ENCODE results near the gene CCDC40. TPM values are rescaled to one million over a fixed set of nuclear protein-coding genes. Genes with fewer than 3 reads are reported as not detected.

The CCDC40 gene
- total and polyA plus RNA-seq, 2 experiments from 2014 or later, result 2.4 to 3.0 TPM

GRCh38 chr17:79989106-79989835, 47.2 kb upstream of the CCDC40 start:
- no peak overlapping the region for H3K4me3 ChIP-seq
- WGBS, 2 experiments (ENCODE audit: low coverage in 1 of 2, low lambda C conversion rate in 2 of 2, missing lambda C conversion rate in 2 of 2), result 91 to 93% methylated on average over 20 of the region's 20 CpGs
- in situ Hi-C loops (cut with MboI), result no loop called here
- no peak overlapping the region for H2AFZ ChIP-seq
- H3K9ac ChIP-seq, result no peak overlapping the region
- no peaks in the 10 kb centered on the region for H3K9me3 ChIP-seq (ENCODE audit: low read depth)
- no peaks in the 10 kb centered on the region for H3K9me2 ChIP-seq (ENCODE audit: insufficient read depth)
- H3K4me2 ChIP-seq (ENCODE audit: unreplicated experiment), result no peak overlapping the region
- no peaks in the 10 kb centered on the region for H4K20me1 ChIP-seq (ENCODE audit: insufficient read depth)
- DNase-seq, result no peak
- no peak overlapping the region for H3K27ac ChIP-seq
- TF ChIP-seq EZH2phosphoT487 (IDR thresholded peaks at IDR 0.05; ENCODE audit: insufficient read depth, low read depth) (no peak), EZH2 (IDR thresholded peaks at IDR 0.05; ENCODE audit: insufficient read depth, poor library complexity, severe bottlenecking) (no peak)
- H3K27me3 ChIP-seq (replicated peaks; ENCODE audit: insufficient read depth), result no peaks in the 10 kb centered on the region
- peaks cover 34% of the 10 kb centered on the region for H3K4me1 ChIP-seq (ENCODE audit: insufficient read depth)
- H3K79me2 ChIP-seq (ENCODE audit: insufficient read depth), result peaks cover 6% of the 10 kb centered on the region; the same call in 1 of the 2 replicates
- H3F3A ChIP-seq (ENCODE audit: insufficient read depth), result peaks cover 13% of the 10 kb centered on the region; the same call in 1 of the 2 replicates
- no peaks in the 10 kb centered on the region for H3K36me3 ChIP-seq (ENCODE audit: low read depth)

GRCh38 chr17:79990051-79990592, 46.3 kb upstream of the CCDC40 start:
- H3K4me3 ChIP-seq, result no peak overlapping the region
- H3K4me1 ChIP-seq (ENCODE audit: insufficient read depth), result peaks cover 34% of the 10 kb centered on the region
- no peak overlapping the region for H2AFZ ChIP-seq
- in situ Hi-C loops (cut with MboI), result loop anchor here (10.0 kb wide), 2 partner anchors 145 to 205 kb away; no protein-coding TSS in a partner anchor
- no peak for TF ChIP-seq EZH2 (IDR thresholded peaks at IDR 0.05; ENCODE audit: insufficient read depth, poor library complexity, severe bottlenecking)
- TF ChIP-seq EZH2phosphoT487 (IDR thresholded peaks at IDR 0.05; ENCODE audit: insufficient read depth, low read depth), result no peak
- H3F3A ChIP-seq (ENCODE audit: insufficient read depth), result peaks cover 13% of the 10 kb centered on the region; the same call in 1 of the 2 replicates
- no peak overlapping the region for H3K4me2 ChIP-seq (ENCODE audit: unreplicated experiment)
- no peaks in the 10 kb centered on the region for H3K9me2 ChIP-seq (ENCODE audit: insufficient read depth)
- 83 to 85% methylated on average over 21 of the region's 21 CpGs for WGBS, 2 experiments (ENCODE audit: low coverage in 1 of 2, low lambda C conversion rate in 2 of 2, missing lambda C conversion rate in 2 of 2)
- no peaks in the 10 kb centered on the region for H3K36me3 ChIP-seq (ENCODE audit: low read depth)
- no peak overlapping the region for H3K27ac ChIP-seq
- H3K9ac ChIP-seq, result no peak overlapping the region
- H3K27me3 ChIP-seq (replicated peaks; ENCODE audit: insufficient read depth), result no peaks in the 10 kb centered on the region
- H4K20me1 ChIP-seq (ENCODE audit: insufficient read depth), result no peaks in the 10 kb centered on the region
- peaks cover 6% of the 10 kb centered on the region; the same call in 1 of the 2 replicates for H3K79me2 ChIP-seq (ENCODE audit: insufficient read depth)
- H3K9me3 ChIP-seq (ENCODE audit: low read depth), result no peaks in the 10 kb centered on the region
- DNase-seq, result no peak

DNA sequence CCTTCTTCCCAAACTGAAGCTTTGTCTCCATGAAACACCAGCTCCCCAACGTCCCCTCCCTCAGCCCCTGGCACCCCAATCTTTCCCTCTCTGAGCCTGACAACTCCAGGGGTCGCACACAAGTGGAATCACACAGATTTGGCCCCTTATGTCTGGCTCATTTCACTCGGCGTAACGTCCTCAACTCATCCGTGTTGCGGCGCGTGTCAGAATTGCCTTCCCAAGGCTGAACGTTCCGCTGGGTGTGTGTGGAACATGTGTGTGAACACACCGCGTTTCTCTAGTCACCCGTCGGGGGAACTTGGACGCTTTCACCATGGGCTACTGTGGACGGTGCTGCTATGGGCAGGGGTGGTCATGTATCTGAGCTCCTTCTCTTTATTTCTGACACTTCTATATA, 45.7 kb upstream of the CCDC40 start:
- Histone ChIP-seq H3K27me3 (replicated peaks; ENCODE audit: insufficient read depth) (no peaks in the 10 kb centered on the region), H3K4me2 (ENCODE audit: unreplicated experiment) (no peak overlapping the region), H3F3A (ENCODE audit: insufficient read depth) (peaks cover 13% of the 10 kb centered on the region; the same call in 1 of the 2 replicates), H3K9me2 (ENCODE audit: insufficient read depth) (no peaks in the 10 kb centered on the region), H3K4me1 (ENCODE audit: insufficient read depth) (peaks cover 34% of the 10 kb centered on the region), H3K4me3 (no peak overlapping the region), H2AFZ (no peak overlapping the region), H3K27ac (no peak overlapping the region), H4K20me1 (ENCODE audit: insufficient read depth) (no peaks in the 10 kb centered on the region), H3K9me3 (ENCODE audit: low read depth) (no peaks in the 10 kb centered on the region), H3K79me2 (ENCODE audit: insufficient read depth) (peaks cover 4% of the 10 kb centered on the region; the same call in 1 of the 2 replicates), H3K36me3 (ENCODE audit: low read depth) (no peaks in the 10 kb centered on the region), H3K9ac (no peak overlapping the region)
- in situ Hi-C loops (cut with MboI), result loop anchor here (10.0 kb wide), 2 partner anchors 146 to 206 kb away; no protein-coding TSS in a partner anchor
- no peak for DNase-seq
- TF ChIP-seq EZH2 (IDR thresholded peaks at IDR 0.05; ENCODE audit: insufficient read depth, poor library complexity, severe bottlenecking), result no peak
- TF ChIP-seq EZH2phosphoT487 (IDR thresholded peaks at IDR 0.05; ENCODE audit: insufficient read depth, low read depth), result no peak
- WGBS, 2 experiments (ENCODE audit: low coverage in 1 of 2, low lambda C conversion rate in 2 of 2, missing lambda C conversion rate in 2 of 2), result 83 to 84% methylated on average over 17 of the region's 17 CpGs

GRCh38 chr17:79991140-79991923, 45.1 kb upstream of the CCDC40 start:
- Histone ChIP-seq H3K4me3 (peak overlapping the region; percentile 50), H3K27me3 (replicated peaks; ENCODE audit: insufficient read depth) (no peaks in the 10 kb centered on the region), H3K27ac (no peak overlapping the region), H4K20me1 (ENCODE audit: insufficient read depth) (no peaks in the 10 kb centered on the region), H3K36me3 (ENCODE audit: low read depth) (no peaks in the 10 kb centered on the region), H3K4me2 (ENCODE audit: unreplicated experiment) (peak overlapping the region; percentile 74), H3K9me2 (ENCODE audit: insufficient read depth) (no peaks in the 10 kb centered on the region), H3K9ac (peak overlapping the region; percentile 70), H3K9me3 (ENCODE audit: low read depth) (no peaks in the 10 kb centered on the region), H3F3A (ENCODE audit: insufficient read depth) (peaks cover 13% of the 10 kb centered on the region; the same call in 1 of the 2 replicates), H3K4me1 (ENCODE audit: insufficient read depth) (peaks cover 34% of the 10 kb centered on the region), H3K79me2 (ENCODE audit: insufficient read depth) (no peaks in the 10 kb centered on the region), H2AFZ (peak overlapping the region; percentile 76)
- TF ChIP-seq EZH2phosphoT487 (IDR thresholded peaks at IDR 0.05; ENCODE audit: insufficient read depth, low read depth) (no peak), EZH2 (IDR thresholded peaks at IDR 0.05; ENCODE audit: insufficient read depth, poor library complexity, severe bottlenecking) (no peak)
- WGBS, 2 experiments (ENCODE audit: low coverage in 1 of 2, low lambda C conversion rate in 2 of 2, missing lambda C conversion rate in 2 of 2), result 48 to 85% methylated on average over 13 to 26 of the region's 30 CpGs
- in situ Hi-C loops (cut with MboI), result loop anchor here (10.0 kb wide), 2 partner anchors 147 to 207 kb away; no protein-coding TSS in a partner anchor
- peak; percentile 92 for DNase-seq

Measured in GM23248 (cell line).